GM23338 (cell line): Measurements from ENCODE around the gene EPG5. TPM values are rescaled to one million over a fixed set of nuclear protein-coding genes. Genes with fewer than 3 reads are reported as not detected.

Experiments used
- ATAC-seq: fragments of 200-7000 bp; cut with Tn5 transposase; 3 replicates; pipeline ENCODE4 v1.9.1; 2020
- DNase-seq: peaks from one replicate; pipeline ENCODE4 v3.0.0-alpha.2; 2015; ENCODE audit warnings: low spot score
- H2AFZ ChIP-seq: fragments of 200-600 bp; sonication (generic); 2 replicates; pipeline ENCODE4 v1.8.0; 2016; ENCODE audit warnings: antibody characterized with exemption, mild to moderate bottlenecking, moderate library complexity
- H3F3A ChIP-seq: fragments of 200-600 bp; sonication (generic); replicated peaks from 2 replicates; pipeline ENCODE4 v1.8.0; 2017; ENCODE audit warnings: antibody characterized with exemption, mixed run types, low read depth
- H3K27ac ChIP-seq: fragments of 200-600 bp; sonication (generic); 2 replicates; pipeline ENCODE4 v1.6.1; 2016; ENCODE audit warnings: low read depth
- H3K27me3 ChIP-seq: fragments of 200-600 bp; sonication (generic); 2 replicates; pipeline ENCODE4 v1.8.0; 2016; ENCODE audit warnings: mild to moderate bottlenecking, mixed run types, moderate library complexity; ENCODE audit not compliant: insufficient read depth
- H3K36me3 ChIP-seq: fragments of 200-600 bp; sonication (generic); 2 replicates; pipeline ENCODE4 v1.8.0; 2016; ENCODE audit warnings: mild to moderate bottlenecking; ENCODE audit not compliant: insufficient read depth
- H3K4me1 ChIP-seq: fragments of 200-600 bp; sonication (generic); 2 replicates; pipeline ENCODE4 v1.8.0; 2016; ENCODE audit warnings: mild to moderate bottlenecking, moderate library complexity; ENCODE audit not compliant: insufficient read depth
- H3K4me2 ChIP-seq: fragments of 200-600 bp; sonication (generic); 2 replicates; pipeline ENCODE4 v1.7.1; 2017; ENCODE audit warnings: mixed run types
- H3K4me3 ChIP-seq: fragments of 200-600 bp; sonication (generic); 2 replicates; pipeline ENCODE4 v1.6.1; 2016; ENCODE audit warnings: mixed run types
- H3K79me2 ChIP-seq: fragments of 200-600 bp; sonication (generic); replicated peaks from 2 replicates; pipeline ENCODE4 v1.8.0; 2017; ENCODE audit warnings: mild to moderate bottlenecking; ENCODE audit not compliant: insufficient read depth
- H3K9me2 ChIP-seq: fragments of 200-600 bp; sonication (generic); 2 replicates; pipeline ENCODE4 v1.8.0; 2017; ENCODE audit not compliant: insufficient read depth
- H4K20me1 ChIP-seq: fragments of 200-600 bp; sonication (generic); replicated peaks from 2 replicates; pipeline ENCODE4 v1.8.0; 2017; ENCODE audit warnings: mild to moderate bottlenecking; ENCODE audit not compliant: insufficient read depth
- H3K27ac Mint-ChIP-seq: 2 replicates; pipeline ENCODE4 v1.8.0; 2020; ENCODE audit warnings: inconsistent platforms, mild to moderate bottlenecking, moderate library complexity, mixed read lengths
- H3K27me3 Mint-ChIP-seq: 3 replicates; pipeline ENCODE4 v1.8.0; 2022; ENCODE audit warnings: low read depth, mild to moderate bottlenecking, moderate library complexity, mixed read lengths, inconsistent platforms; ENCODE audit not compliant: insufficient read depth, poor library complexity
- H3K36me3 Mint-ChIP-seq: 3 replicates; pipeline ENCODE4 v1.8.0; 2021; ENCODE audit warnings: low read depth, mild to moderate bottlenecking, inconsistent platforms, moderate library complexity, mixed read lengths
- H3K4me1 Mint-ChIP-seq: 3 replicates; pipeline ENCODE4 v1.8.0; 2020; ENCODE audit warnings: mild to moderate bottlenecking, inconsistent platforms, mixed read lengths
- H3K4me3 Mint-ChIP-seq: 3 replicates; pipeline ENCODE4 v1.8.0; 2021; ENCODE audit warnings: moderate library complexity, mild to moderate bottlenecking, inconsistent platforms, mixed read lengths
- H3K9me3 Mint-ChIP-seq: 3 replicates; pipeline ENCODE4 v1.8.0; 2020; ENCODE audit warnings: moderate library complexity, mild to moderate bottlenecking, inconsistent platforms, mixed read lengths
- CREB1 ChIP-seq: fragments of 250-450 bp; sonication (Bioruptor Pico); IDR thresholded peaks from 2 replicates; pipeline ENCODE4 v1.5.0; 2020; ENCODE audit warnings: low read depth, mild to moderate bottlenecking, moderate library complexity
- CTCF ChIP-seq, 2 experiments: fragments of 200-600 bp in 1 of 2; sonication (generic) in 1 of 2; conservative IDR thresholded peaks; 2 replicates each; pipeline versions ENCODE4 v1.5.1 to v1.6.1; 2016 to 2017; ENCODE audit warnings: antibody characterized with exemption in 2 of 2, low read depth in 2 of 2, mild to moderate bottlenecking in 2 of 2, moderate library complexity in 1 of 2
- EZH2phosphoT487 ChIP-seq: fragments of 200-600 bp; sonication (generic); IDR thresholded peaks from one replicate; pipeline ENCODE4 v1.8.1; 2018; ENCODE audit warnings: antibody characterized with exemption; ENCODE audit not compliant: unreplicated experiment
- JUNB ChIP-seq: IDR thresholded peaks from one replicate; pipeline ENCODE4 v1.6.1; 2016; ENCODE audit warnings: antibody characterized with exemption; ENCODE audit not compliant: unreplicated experiment
- NANOG ChIP-seq: IDR thresholded peaks from 2 replicates; pipeline ENCODE4 v1.6.1; 2016; ENCODE audit warnings: antibody characterized with exemption, borderline replicate concordance
- POLR2AphosphoS5 ChIP-seq: IDR thresholded peaks from 2 replicates; pipeline ENCODE4 v1.6.1; 2016; ENCODE audit warnings: antibody characterized with exemption, low read depth
- REST ChIP-seq: IDR thresholded peaks from one replicate; pipeline ENCODE4 v1.6.1; 2018; ENCODE audit warnings: antibody characterized with exemption; ENCODE audit not compliant: unreplicated experiment
- STAT1 ChIP-seq: IDR thresholded peaks from one replicate; pipeline ENCODE4 v1.6.1; 2016; ENCODE audit warnings: antibody characterized with exemption; ENCODE audit not compliant: unreplicated experiment
- ZNF462 ChIP-seq: fragments of 250-450 bp; sonication (Bioruptor Pico); IDR thresholded peaks from 2 replicates; pipeline ENCODE4 v1.5.0; 2020; ENCODE audit warnings: mild to moderate bottlenecking, moderate library complexity
- polyA plus RNA-seq: library from polyadenylated mRNA; unstranded; fragments of >200 nt; fragmentation: Nextera tagmentation; extraction: Ambion mirVana; gene quantifications from 2 replicates; pipeline ENCODE4 v1.2.1, GENCODE V29; 2016
- total RNA-seq: library from RNA; depleted of rRNA; stranded (reverse); fragments of >200 nt; shearing (Covaris generic); gene quantifications from 2 replicates; pipeline ENCODE4 v1.2.3, GENCODE V29; 2014

The EPG5 gene
- total and polyA plus RNA-seq, 2 experiments from 2014 or later: 4.1 to 29.2 TPM

DNA sequence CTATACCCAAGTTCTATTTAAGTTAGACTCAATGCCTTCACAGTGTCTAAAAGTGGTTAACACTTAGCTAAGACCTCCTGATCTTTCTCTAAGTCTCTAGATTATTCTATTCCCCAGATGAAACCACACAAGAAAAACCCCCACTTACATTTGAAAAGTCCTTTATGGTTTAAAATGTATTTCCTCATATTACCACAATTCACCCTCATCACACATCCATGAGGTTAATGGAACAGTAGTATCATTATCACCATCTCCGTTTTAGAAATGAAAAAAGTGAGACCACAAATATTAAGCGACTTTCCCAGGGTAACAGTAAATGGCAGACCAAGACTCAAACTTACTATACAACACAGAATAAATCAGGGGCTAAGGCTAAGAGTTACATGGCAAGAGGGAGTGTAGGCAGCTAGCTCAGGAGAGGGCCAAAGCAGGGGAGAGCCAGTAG is 28.6 kb downstream of the EPG5 start:
- Histone ChIP-seq H3K79me2 (no peaks in the 10 kb centered on the region), H3K4me3 (no peak overlapping the region), H3K27me3 (no peaks in the 10 kb centered on the region), H2AFZ (no peak overlapping the region), H3K4me2 (no peak overlapping the region), H3K36me3 (peaks cover 13% of the 10 kb centered on the region), H3K4me1 (no peaks in the 10 kb centered on the region), H3K27ac (no peak overlapping the region), H3F3A (no peaks in the 10 kb centered on the region), H3K9me2 (no peaks in the 10 kb centered on the region), H4K20me1 (no peaks in the 10 kb centered on the region; the same call in 1 of the 2 replicates)
- Mint-ChIP-seq H3K4me1 (no peaks in the 10 kb centered on the region), H3K27ac (no peak overlapping the region), H3K36me3 (peaks cover 30% of the 10 kb centered on the region), H3K9me3 (no peaks in the 10 kb centered on the region), H3K4me3 (no peak overlapping the region), H3K27me3 (no peaks in the 10 kb centered on the region)
- TF ChIP-seq JUNB (no peak), REST (no peak), STAT1 (no peak), CREB1 (CRISPR knock-in tag) (no peak)
- DNase-seq: no peak
- no peak for ATAC-seq

- Mint-ChIP-seq H3K36me3 (peaks cover 15% of the 10 kb centered on the region), H3K9me3 (no peaks in the 10 kb centered on the region), H3K4me3 (no peak overlapping the region), H3K27ac (no peak overlapping the region), H3K27me3 (no peaks in the 10 kb centered on the region), H3K4me1 (no peaks in the 10 kb centered on the region)
- H3K27me3 ChIP-seq: no peaks in the 10 kb centered on the region
- no peaks in the 10 kb centered on the region for H3K79me2 ChIP-seq
- H3K4me3 ChIP-seq: no peak overlapping the region
- no peaks in the 10 kb centered on the region; the same call in 1 of the 2 replicates for H4K20me1 ChIP-seq
- no peak overlapping the region for H3K27ac ChIP-seq
- H3K4me2 ChIP-seq: no peak overlapping the region
- 0 out of 2 replicates have a peak, but pooled peaks cover 3% of the 10 kb centered on the region for H3K36me3 ChIP-seq
- ATAC-seq: no peak
- no peaks in the 10 kb centered on the region for H3F3A ChIP-seq
- H2AFZ ChIP-seq: no peak overlapping the region
- no peaks in the 10 kb centered on the region for H3K9me2 ChIP-seq
- no peak for DNase-seq
- H3K4me1 ChIP-seq: no peaks in the 10 kb centered on the region
- TF ChIP-seq ZNF462 (CRISPR knock-in tag) (no peak), CTCF (conservative IDR thresholded peaks at IDR 0.05; ENCODE audit: low read depth in 2 of 2) (no peak), NANOG (no peak), POLR2AphosphoS5 (no peak), EZH2phosphoT487 (no peak), STAT1 (no peak)
Measured at GRCh38 chr18:45935591-45936335, 31.4 kb downstream of the EPG5 start.
